Naive B cell (primary cell): ENCODE data around the gene GNB2. TPM values are rescaled to one million over a fixed set of nuclear protein-coding genes. Genes with fewer than 3 reads are reported as not detected.

Source experiments
- ATAC-seq, 2 donors: fragments of 150-1000 bp; cut with Tn5 transposase; 2 replicates each; pipeline ENCODE4 v1.10.0; 2021; ENCODE audit warnings: low read depth in 2 of 2, mild to moderate bottlenecking in 2 of 2, moderate library complexity in 2 of 2
- DNase-seq: peaks from one replicate; pipeline ENCODE4 v3.0.0; 2022
- H3K27ac Mint-ChIP-seq, 6 donors: one replicate each; pipeline ENCODE4 v1.8.0; 2020 to 2022; ENCODE audit warnings: mild to moderate bottlenecking in 6 of 6, mixed read lengths in 6 of 6, moderate library complexity in 5 of 6, inconsistent platforms in 2 of 6
- H3K27me3 Mint-ChIP-seq, 3 donors: one replicate each; pipeline ENCODE4 v1.8.0; 2021 to 2022; ENCODE audit warnings: mixed read lengths in 3 of 3, mild to moderate bottlenecking in 1 of 3
- H3K36me3 Mint-ChIP-seq, 2 donors: one replicate each; pipeline ENCODE4 v1.8.0; 2020 to 2022; ENCODE audit warnings: mixed read lengths in 2 of 2, inconsistent platforms in 1 of 2, mild to moderate bottlenecking in 1 of 2
- H3K4me1 Mint-ChIP-seq, 3 donors: one replicate each; pipeline ENCODE4 v1.8.0; 2020 to 2022; ENCODE audit warnings: mixed read lengths in 3 of 3, inconsistent platforms in 1 of 3, mild to moderate bottlenecking in 1 of 3, moderate library complexity in 1 of 3
- H3K4me3 Mint-ChIP-seq, 8 donors: one replicate each; pipeline ENCODE4 v1.8.0; 2020 to 2022; ENCODE audit warnings: mild to moderate bottlenecking in 8 of 8, mixed read lengths in 8 of 8, moderate library complexity in 8 of 8, inconsistent platforms in 2 of 8
- H3K9me3 Mint-ChIP-seq, 7 donors: one replicate each; pipeline ENCODE4 v1.8.0; 2020 to 2022; ENCODE audit warnings: mixed read lengths in 7 of 7, mild to moderate bottlenecking in 5 of 7, inconsistent platforms in 2 of 7, moderate library complexity in 1 of 7
- polyA plus RNA-seq, 6 donors: library from polyadenylated mRNA; unstranded; fragments of 300-500 nt; fragmentation: Illumina TruSeq; gene quantifications; one replicate each; pipeline ENCODE4 v1.2.3, GENCODE V29; 2021; ENCODE audit warnings: low read depth in 6 of 6

Gene GNB2
- polyA plus RNA-seq, 6 donors from 2014 or later, result 46.2 to 65.4 (median 56.2) TPM

GRCh38 chr7:100680576-100681271 lies 7.2 kb downstream of the GNB2 start:
- no peak for DNase-seq
- no peak for ATAC-seq
- no peaks in the 10 kb centered on the region for H3K27me3 Mint-ChIP-seq
- no peaks in the 10 kb centered on the region for H3K36me3 Mint-ChIP-seq
- no peaks in the 10 kb centered on the region for H3K9me3 Mint-ChIP-seq
- peaks cover 12 to 18% (median 16%) of the 10 kb centered on the region in 3 donors for H3K4me1 Mint-ChIP-seq
- H3K4me3 Mint-ChIP-seq, result no peak overlapping the region
- H3K27ac Mint-ChIP-seq, result peak overlapping the region in 4 of 6 donors; percentile 57 to 80 (median 70)

DNA sequence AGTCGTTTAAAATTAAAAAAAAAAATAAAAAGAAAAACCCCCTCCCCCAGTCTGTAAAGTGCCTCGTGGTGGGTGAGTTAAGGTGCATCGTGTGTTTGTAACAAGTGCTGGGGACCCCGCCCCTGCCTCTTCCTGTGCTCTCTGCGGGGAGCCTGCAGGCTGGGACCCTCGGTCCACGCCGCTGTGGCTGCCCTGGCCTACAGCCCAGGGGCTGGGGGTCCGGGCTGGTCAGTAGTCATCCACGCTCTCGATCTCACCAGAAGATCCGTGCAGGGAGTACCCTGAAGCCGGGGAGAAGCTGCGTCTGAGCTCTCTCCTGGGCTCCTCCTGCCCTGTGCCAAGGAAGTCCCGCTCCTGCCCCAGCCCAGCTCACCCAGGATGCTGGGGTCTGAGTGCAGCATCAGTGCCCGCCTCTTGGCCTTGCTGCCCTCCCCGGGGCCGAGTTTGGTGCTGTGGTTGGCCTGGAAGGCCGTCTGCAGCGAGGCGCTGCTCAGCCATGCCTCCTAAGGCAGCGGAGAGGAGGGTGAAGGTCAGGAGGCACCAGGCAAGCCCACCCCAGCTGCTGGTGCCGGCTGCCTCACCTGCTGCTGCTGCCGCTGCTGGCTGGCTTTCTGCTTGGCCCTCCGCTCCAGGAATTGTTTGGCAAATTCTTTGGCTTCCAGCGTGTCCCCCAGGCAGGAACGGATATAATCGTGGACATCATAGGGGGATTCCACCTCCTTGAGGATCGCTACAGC lies 8.1 kb downstream of the GNB2 start:
- no peak overlapping the region for H3K4me3 Mint-ChIP-seq
- peaks cover 8 to 13% (median 12%) of the 10 kb centered on the region in 3 donors for H3K4me1 Mint-ChIP-seq
- DNase-seq, result no peak
- H3K9me3 Mint-ChIP-seq, result no peaks in the 10 kb centered on the region
- ATAC-seq, result no peak
- H3K27me3 Mint-ChIP-seq, result no peaks in the 10 kb centered on the region
- H3K36me3 Mint-ChIP-seq, result no peaks in the 10 kb centered on the region
- H3K27ac Mint-ChIP-seq, result peak overlapping the region in 1 of 6 donors; percentile 32

DNA sequence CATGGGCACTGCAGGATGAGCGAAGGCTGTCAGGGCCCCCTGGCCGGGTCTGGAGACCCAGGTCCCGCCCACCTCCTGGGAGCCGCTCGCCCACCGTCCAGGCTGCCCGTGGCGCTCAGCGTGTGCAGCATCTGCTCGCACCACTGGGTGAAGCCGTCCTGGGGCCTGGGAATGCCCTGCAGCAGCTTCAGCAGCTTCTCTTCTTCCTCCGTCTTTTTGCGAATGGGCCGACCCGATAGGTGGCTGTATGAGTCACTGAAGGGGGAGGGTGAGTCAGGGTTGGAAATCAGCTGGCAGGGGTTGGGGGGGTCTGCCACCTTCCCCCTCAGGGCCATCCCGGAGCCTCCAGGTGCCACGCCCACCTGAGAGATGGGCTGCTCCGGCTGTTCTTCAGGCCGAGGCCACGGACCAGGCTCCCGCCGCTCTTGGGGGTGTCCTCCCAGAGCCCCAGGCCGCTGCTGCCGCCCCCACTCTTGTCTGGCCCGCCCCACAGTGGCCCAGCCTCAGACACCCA lies 8.7 kb downstream of the GNB2 start:
- DNase-seq (no peak), ATAC-seq (no peak)
- H3K9me3 Mint-ChIP-seq, result no peaks in the 10 kb centered on the region
- H3K27me3 Mint-ChIP-seq, result no peaks in the 10 kb centered on the region
- H3K4me3 Mint-ChIP-seq, result no peak overlapping the region
- H3K4me1 Mint-ChIP-seq, result peaks cover 4 to 16% (median 10%) of the 10 kb centered on the region in 3 donors
- H3K27ac Mint-ChIP-seq, result no peak overlapping the region
- H3K36me3 Mint-ChIP-seq, result no peaks in the 10 kb centered on the region

- Mint-ChIP-seq H3K27ac (peak overlapping the region in 1 of 6 donors; percentile 69), H3K4me3 (no peak overlapping the region), H3K9me3 (no peaks in the 10 kb centered on the region), H3K27me3 (no peaks in the 10 kb centered on the region), H3K36me3 (no peaks in the 10 kb centered on the region), H3K4me1 (peaks cover 4 to 12% (median 7%) of the 10 kb centered on the region in 3 donors)
- DNase-seq (no peak), ATAC-seq (no peak)
These were observed 9.6 kb downstream of the GNB2 start for GRCh38 chr7:100682991-100683658.

- DNase-seq, result no peak
- no peak overlapping the region for H3K4me3 Mint-ChIP-seq
- H3K27ac Mint-ChIP-seq, result peak overlapping the region in 1 of 6 donors; percentile 69
- ATAC-seq, result no peak
- H3K4me1 Mint-ChIP-seq, result peaks cover 3 to 17% (median 8%) of the 10 kb centered on the region in 3 donors
- no peaks in the 10 kb centered on the region for H3K9me3 Mint-ChIP-seq
- H3K36me3 Mint-ChIP-seq, result no peaks in the 10 kb centered on the region
- H3K27me3 Mint-ChIP-seq, result no peaks in the 10 kb centered on the region
These were observed 10.4 kb downstream of the GNB2 start for GRCh38 chr7:100683659-100684533.

DNA sequence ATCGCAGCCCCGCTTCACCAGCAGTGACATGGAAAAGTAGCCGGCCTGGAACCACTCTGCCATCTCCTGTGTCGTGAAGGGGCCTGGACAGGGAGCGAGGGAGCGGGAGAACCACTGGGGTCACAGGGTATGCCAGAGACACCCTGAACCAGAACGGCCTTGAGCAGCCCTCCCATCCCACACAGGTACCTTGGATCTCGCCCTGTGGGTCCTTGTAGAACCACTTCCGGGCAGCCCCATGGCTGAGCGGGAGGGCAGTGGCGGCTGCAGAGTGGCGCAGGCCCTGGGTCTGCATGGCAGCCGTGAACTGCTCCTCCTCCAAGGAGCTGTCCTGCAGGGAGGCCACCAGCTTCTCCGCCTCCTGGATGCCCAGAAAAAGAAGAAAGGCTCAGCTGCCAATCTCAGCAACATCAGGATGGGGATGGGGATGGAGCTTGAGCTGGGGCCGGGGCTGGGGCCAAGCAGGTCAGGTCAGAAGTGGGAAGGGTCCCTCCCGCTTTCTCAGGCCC lies 11.0 kb downstream of the GNB2 start:
- Mint-ChIP-seq H3K4me1 (peaks cover 10 to 20% (median 15%) of the 10 kb centered on the region in 3 donors), H3K4me3 (no peak overlapping the region), H3K36me3 (no peaks in the 10 kb centered on the region), H3K27me3 (no peaks in the 10 kb centered on the region), H3K9me3 (peaks cover 0 to under 1% (median 0%) of the 10 kb centered on the region in 7 donors), H3K27ac (no peak overlapping the region)
- ATAC-seq, result no peak
- no peak for DNase-seq

DNA sequence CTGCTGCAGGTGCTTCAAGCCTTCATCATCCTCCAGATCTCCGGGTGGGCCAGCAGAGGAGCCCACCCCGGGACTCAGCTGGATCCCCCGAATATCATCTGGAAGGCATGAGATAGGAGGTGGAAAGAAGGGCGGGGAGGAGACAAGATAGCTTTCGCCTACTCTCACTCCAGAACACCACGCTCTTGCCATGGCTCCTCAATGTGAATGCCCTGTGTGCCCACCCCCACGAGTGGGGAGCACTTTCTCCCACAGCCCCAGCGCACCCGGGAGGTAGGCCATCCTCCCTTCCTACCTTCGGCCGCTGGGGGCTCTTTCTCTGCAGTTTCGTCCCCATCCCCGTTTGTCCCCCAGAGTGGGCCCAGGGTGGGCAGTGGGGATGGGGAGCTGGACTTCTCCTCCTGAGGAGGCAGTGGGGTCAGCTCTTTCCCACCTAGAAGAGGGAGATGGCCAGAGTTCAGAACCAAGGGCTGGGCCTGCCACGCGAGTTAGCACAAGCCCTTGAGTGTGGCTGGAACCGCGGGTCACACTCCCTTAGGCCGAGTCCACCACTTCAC lies 11.6 kb downstream of the GNB2 start:
- H3K4me3 Mint-ChIP-seq, result no peak overlapping the region
- H3K36me3 Mint-ChIP-seq, result no peaks in the 10 kb centered on the region
- peaks cover 16 to 22% (median 21%) of the 10 kb centered on the region in 3 donors for H3K4me1 Mint-ChIP-seq
- peaks cover 0 to 2% (median 0%) of the 10 kb centered on the region in 7 donors for H3K9me3 Mint-ChIP-seq
- peak overlapping the region in 2 of 6 donors; percentile 31 to 63 for H3K27ac Mint-ChIP-seq
- no peak for DNase-seq
- no peak for ATAC-seq
- H3K27me3 Mint-ChIP-seq, result no peaks in the 10 kb centered on the region

- Mint-ChIP-seq H3K4me3 (no peak overlapping the region), H3K9me3 (peaks cover 0 to 2% (median 0%) of the 10 kb centered on the region in 7 donors), H3K4me1 (peaks cover 19 to 22% (median 20%) of the 10 kb centered on the region in 3 donors), H3K27ac (peak overlapping the region in 1 of 6 donors; percentile 31), H3K27me3 (no peaks in the 10 kb centered on the region), H3K36me3 (no peaks in the 10 kb centered on the region)
- ATAC-seq, result no peak
- no peak for DNase-seq
These were observed 12.1 kb downstream of the GNB2 start for GRCh38 chr7:100685631-100686145.

DNA sequence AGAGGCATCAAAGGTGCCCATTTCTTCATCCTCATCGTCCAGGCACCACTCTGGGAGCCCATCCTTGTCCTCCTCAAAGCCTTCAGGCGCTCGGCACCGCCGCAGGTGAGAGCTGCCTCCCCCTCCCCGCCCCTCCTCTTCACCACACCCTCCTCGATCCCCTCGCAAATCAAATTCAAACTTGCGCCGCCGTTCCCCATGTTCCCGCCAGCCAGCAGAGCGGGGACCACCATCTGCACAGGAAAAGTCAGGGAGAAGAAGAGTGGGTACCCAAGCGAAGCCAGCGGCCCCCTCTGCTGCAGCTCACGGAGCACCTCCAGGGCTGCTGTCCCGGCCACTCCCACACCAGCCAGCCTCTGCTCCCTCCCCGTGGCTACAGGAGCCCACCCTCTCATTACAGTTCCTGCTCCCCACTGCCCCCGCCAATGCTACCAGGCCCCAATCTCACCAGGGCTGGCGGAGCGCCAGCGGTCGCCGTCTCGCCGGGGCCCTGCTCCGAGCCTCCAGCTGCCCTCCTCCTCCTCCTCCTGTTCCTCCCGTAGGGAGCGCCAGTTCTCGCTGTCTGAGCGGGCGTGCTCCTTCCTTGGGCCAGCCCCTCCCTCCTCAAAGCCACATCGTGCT lies 12.8 kb downstream of the GNB2 start:
- no peak for DNase-seq
- Mint-ChIP-seq H3K27me3 (no peaks in the 10 kb centered on the region), H3K4me1 (peaks cover 19 to 26% (median 22%) of the 10 kb centered on the region in 3 donors), H3K36me3 (no peaks in the 10 kb centered on the region), H3K9me3 (peaks cover 0 to 2% (median 0%) of the 10 kb centered on the region in 7 donors), H3K4me3 (no peak overlapping the region), H3K27ac (peak overlapping the region in 2 of 6 donors; percentile 10 to 60)
- no peak for ATAC-seq

DNA sequence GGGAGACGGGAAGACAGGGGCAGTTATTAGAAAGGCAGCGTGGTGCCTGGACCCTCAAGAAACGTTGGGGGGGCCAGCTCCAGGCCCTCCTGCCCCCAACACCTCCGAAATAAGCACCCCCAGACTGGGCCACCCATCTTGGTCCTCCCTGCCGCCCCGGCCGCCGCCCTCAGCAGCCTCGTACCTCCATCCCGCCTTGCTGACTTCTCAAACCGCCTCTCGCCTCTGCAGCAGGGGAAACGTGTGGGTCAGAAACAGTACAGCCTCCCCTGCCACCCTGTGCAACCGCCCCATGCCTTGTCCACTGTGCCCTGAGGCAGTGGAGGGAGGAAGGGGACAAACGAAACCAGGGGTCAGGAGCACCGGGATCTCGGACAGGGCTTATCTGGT lies 13.3 kb downstream of the GNB2 start:
- Mint-ChIP-seq H3K36me3 (no peaks in the 10 kb centered on the region), H3K4me1 (peaks cover 23 to 30% (median 27%) of the 10 kb centered on the region in 3 donors), H3K27ac (peak overlapping the region in 1 of 6 donors; percentile 60), H3K9me3 (peaks cover 0 to 2% (median 0%) of the 10 kb centered on the region in 7 donors), H3K4me3 (no peak overlapping the region), H3K27me3 (no peaks in the 10 kb centered on the region)
- ATAC-seq, result no peak
- DNase-seq, result no peak

GRCh38 chr7:100687261-100687660 lies 13.7 kb downstream of the GNB2 start:
- Mint-ChIP-seq H3K4me3 (no peak overlapping the region), H3K9me3 (peaks cover 0 to 2% (median 0%) of the 10 kb centered on the region in 7 donors), H3K4me1 (peaks cover 28 to 35% (median 31%) of the 10 kb centered on the region in 3 donors), H3K36me3 (no peaks in the 10 kb centered on the region), H3K27me3 (no peaks in the 10 kb centered on the region), H3K27ac (peak overlapping the region in 1 of 6 donors; percentile 42)
- DNase-seq, result no peak
- no peak for ATAC-seq
